HG03469 (cell line): ENCODE measurements around the gene PRKRIP1.
"Not testable (repeated sequence)": the region's sequence is repeated elsewhere in the genome, so short reads cannot be mapped to it uniquely, and the experiment has no call there.

ENCODE experiments used
- ATAC-seq: cut with Tn5 transposase; IDR thresholded peaks from one replicate; pipeline ENCODE4 v1.9.1; 2021; ENCODE audit warnings: mild to moderate bottlenecking, moderate library complexity, moderate number of reproducible peaks; ENCODE audit not compliant: unreplicated experiment

The PRKRIP1 gene

GRCh38 chr7:102455596-102455995 lies 59.4 kb downstream of the PRKRIP1 start:
- no peak for ATAC-seq

- ATAC-seq, result no peak
These were observed 60.2 kb downstream of the PRKRIP1 start for GRCh38 chr7:102456327-102456726.

GRCh38 chr7:102457352-102457924 lies 61.3 kb downstream of the PRKRIP1 start:
- ATAC-seq, result no peak

- no peak for ATAC-seq
These were observed 63.2 kb downstream of the PRKRIP1 start for GRCh38 chr7:102459221-102459844.

GRCh38 chr7:102460467-102460866 lies 64.3 kb downstream of the PRKRIP1 start:
- no peak for ATAC-seq

- no peak for ATAC-seq
These were observed 67.8 kb downstream of the PRKRIP1 start for GRCh38 chr7:102463841-102464576.

- peak; percentile 69 for ATAC-seq
These were observed 68.6 kb downstream of the PRKRIP1 start, which contains the start of the genes ALKBH4 and LRWD1 for GRCh38 chr7:102464577-102465280. Gene ALKBH4, minus strand, starts transcription at chr7:102464863. Its CDS starts 27 bp downstream, at chr7:102464836. Gene LRWD1, plus strand, starts transcription at chr7:102464984. Its CDS starts 97 bp downstream, at chr7:102465081.

- no peak for ATAC-seq
These were observed 69.9 kb downstream of the PRKRIP1 start for GRCh38 chr7:102466097-102466496.

GRCh38 chr7:102467581-102468477 lies 71.7 kb downstream of the PRKRIP1 start:
- ATAC-seq, result no peak

GRCh38 chr7:102468478-102469350 lies 72.6 kb downstream of the PRKRIP1 start:
- ATAC-seq, result no peak

GRCh38 chr7:102469351-102469971 lies 73.3 kb downstream of the PRKRIP1 start:
- no peak for ATAC-seq

- no peak for ATAC-seq
These were observed 74.0 kb downstream of the PRKRIP1 start for GRCh38 chr7:102469972-102470825.

GRCh38 chr7:102471791-102472125 lies 75.6 kb downstream of the PRKRIP1 start:
- ATAC-seq, result no peak

GRCh38 chr7:102472126-102473041 lies 76.2 kb downstream of the PRKRIP1 start:
- no peak for ATAC-seq

- ATAC-seq, result no peak
These were observed 77.3 kb downstream of the PRKRIP1 start for GRCh38 chr7:102473271-102473991.

- ATAC-seq, result not testable (repeated sequence)
These were observed 78.0 kb downstream of the PRKRIP1 start for GRCh38 chr7:102474116-102474515.
